HG02571 (cell line): ENCODE data around the gene KIF2A.
A peak's percentile ranks its signal among the peaks of the same experiment; 100 is the strongest.

Experiments
- ATAC-seq: cut with Tn5 transposase; IDR thresholded peaks from one replicate; pipeline ENCODE4 v1.9.1; 2021; ENCODE audit warnings: mild to moderate bottlenecking, moderate library complexity; ENCODE audit not compliant: unreplicated experiment

The KIF2A gene

DNA sequence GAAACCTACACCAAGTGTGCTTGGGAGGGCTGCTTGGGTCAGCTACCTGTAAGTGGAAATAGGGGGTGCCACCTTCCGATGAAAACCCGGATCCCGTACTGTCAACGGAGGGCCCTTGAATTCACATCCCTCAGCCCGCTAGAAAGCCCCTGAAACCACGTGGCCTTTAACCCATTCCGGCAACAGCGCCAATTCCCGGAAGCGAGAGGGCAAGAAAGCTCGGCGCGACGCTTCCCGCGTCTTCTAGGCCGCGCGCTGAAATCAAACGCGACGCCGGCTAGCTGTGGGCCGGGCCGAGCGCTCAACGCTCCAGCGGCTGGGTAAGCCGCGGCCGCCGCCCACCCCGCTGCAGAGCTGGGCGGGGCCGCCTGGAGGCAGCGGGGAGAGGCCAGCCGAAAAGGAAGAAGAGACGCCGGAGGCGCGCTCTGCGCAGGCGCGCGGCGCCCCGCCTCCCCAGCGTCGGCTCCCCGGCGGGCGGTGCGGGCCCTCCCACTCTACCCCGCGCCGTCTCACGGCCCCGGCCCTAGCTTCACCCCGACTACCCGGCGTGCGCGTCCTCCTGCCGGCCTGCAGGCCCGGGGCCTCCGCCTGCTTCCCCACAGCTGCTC lies at the start of gene KIF2A:
KIF2A (plus strand) TSS at position 492 of the 608 bp plus-strand sequence. CDS start 267 bp downstream, outside the sequence.
- peak; percentile 91 for ATAC-seq

DNA sequence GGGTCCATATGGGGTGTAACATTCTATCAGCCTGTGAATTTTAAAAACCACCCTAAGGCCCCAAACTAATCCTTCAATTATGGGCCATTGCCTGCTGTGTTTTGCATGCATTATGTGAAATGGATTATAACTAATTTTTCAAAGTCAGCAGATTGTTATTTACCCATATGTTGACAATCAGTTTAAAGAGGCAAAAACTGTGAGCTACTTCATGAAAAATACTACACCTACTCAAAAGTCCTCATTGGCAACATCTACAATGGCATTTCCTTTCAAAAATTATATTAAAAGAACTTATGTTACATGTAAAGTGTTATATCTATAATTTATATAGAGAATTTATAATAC lies 49.0 kb upstream of the KIF2A start:
- no peak for ATAC-seq

DNA sequence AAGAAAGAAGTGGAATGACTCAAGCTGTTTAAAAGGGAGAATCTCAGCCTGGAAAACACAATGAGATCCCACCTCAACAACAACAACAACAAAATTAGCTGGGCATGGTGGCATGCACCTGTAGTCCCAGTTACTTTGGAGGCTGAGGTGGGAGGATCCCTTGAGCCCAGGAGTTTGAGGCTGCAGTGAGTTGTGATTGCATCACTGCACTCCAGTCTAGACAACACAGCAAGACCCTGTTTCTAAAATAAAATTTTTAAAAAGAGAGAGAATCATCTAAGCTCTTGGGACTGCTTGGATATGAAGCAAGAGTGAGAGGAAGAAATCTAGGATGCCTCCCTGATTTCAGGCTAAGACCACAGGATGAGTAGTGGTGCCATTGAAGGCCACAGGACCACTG lies 47.4 kb upstream of the KIF2A start:
- ATAC-seq = no peak

DNA sequence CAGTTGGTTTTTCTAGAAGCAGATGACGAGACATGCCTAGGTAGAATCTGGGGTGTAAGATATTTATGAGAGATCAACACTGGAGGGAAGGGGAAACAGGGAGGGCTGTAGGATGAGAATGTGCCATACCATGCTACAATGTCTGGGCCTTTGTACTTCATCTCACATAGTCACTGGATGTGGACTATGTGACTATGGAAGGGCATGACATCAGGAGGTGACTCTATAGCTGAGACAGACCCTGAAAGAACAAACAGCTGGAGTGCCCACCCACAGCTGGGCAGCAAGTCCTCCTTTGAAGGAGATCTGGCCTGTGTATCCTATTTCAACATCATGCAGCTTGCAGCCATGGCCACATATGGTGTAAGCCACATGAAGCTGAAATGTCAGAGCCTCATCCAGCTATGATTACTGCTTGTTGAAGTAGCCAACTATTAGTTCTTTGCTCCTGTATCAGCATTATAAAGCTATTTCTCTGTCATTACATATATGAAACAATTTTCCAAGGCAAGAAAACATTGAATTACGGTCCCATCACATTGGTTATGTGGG lies 46.2 kb upstream of the KIF2A start:
- ATAC-seq = no peak

DNA sequence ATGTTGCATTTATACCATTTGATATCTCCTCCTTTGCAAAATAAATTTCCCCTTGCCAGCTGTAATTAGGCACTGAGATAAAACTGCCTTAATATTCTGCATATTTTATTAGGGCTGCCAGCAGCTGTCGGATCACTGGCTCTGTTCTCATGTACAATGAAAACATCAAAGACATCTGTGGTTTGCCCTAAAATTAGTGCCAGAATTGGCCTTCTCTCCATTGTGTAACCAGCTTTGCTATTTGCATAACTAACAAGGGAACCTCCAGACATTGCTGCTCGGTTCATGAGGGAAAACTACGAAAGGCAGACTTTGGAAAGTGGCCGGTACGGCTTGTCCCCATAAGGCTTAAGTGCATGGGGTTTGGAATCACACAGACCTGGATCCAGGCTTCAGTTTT lies 45.5 kb upstream of the KIF2A start:
- no peak for ATAC-seq

DNA sequence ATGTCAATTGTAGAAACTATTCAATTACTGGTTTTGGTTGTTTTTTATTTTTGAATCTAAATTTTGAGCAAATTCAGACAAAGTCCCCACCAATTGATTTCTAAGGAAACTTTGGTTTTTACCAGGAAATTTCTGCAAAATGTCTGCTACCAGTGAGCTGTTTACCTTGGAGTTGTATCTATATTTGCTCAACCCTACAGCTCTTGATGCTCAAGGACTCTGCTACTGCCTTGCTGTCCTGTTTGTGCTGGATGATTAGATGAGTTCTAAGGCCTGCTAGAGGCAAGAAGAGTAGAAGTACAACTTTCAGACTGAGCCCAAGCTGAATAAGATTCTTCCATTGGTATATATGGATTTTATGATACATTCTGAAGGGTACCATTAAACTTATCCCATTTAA lies 42.6 kb upstream of the KIF2A start:
- no peak for ATAC-seq

DNA sequence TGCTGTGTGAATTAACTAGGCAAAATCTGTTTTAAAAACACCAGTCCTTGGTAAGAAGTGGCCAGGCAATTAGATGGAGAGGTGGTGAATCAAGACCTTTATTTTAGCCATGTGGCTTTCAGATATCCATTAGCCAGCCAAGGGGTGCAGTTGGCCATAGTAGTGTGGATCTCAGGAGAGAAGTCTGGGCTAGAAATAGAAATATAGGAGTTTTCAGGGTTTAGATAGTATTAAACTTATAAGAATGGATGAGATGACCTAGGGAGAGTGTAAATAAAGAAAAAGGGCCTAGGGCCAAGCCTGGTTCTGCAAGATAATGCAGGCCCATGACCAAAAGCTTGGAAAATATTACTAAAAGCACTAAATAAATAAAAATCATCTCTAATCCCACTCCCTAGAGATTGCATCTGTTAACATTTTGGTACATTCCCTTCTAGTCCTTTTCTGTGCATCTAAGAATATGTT lies 40.3 kb upstream of the KIF2A start:
- ATAC-seq = no peak

DNA sequence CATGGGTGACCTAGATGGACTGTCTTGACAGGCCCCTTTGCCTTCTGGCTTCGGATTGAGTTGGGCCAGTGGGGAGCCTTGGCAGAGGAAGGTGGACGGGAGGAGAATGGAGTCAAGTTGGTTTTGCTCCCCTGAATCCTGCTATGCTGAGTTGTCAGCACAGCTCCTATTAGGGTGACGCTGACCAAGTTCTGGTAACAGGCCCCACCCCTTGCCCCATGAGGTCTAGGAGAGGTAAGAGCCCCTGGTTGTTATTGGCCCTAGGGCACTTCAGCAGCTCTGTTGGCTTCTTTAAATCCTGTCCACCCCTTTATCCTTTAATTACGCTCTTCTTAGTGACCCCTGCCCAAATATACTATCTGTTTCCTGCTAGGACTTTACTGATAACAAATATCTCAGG lies 39.4 kb upstream of the KIF2A start:
- ATAC-seq = no peak

DNA sequence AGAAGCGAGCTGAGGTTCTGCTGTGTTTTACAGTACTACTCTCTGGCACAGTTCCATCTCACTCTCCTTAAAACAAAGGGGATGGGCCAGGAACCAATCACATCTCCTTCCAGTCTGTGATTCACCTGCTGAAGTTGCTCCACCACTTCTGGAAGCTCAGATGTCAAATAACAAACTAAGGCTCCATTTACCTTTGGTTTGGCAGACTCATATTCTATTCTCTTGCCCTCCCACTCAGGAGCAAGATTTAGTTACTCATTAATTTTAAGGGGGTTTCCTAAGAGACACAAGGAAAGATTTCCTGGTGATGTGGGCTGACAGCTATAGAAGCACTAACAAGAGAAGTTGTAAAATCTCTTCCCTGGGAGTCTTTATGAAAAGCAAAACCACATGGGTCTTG lies 37.8 kb upstream of the KIF2A start:
- ATAC-seq = no peak

DNA sequence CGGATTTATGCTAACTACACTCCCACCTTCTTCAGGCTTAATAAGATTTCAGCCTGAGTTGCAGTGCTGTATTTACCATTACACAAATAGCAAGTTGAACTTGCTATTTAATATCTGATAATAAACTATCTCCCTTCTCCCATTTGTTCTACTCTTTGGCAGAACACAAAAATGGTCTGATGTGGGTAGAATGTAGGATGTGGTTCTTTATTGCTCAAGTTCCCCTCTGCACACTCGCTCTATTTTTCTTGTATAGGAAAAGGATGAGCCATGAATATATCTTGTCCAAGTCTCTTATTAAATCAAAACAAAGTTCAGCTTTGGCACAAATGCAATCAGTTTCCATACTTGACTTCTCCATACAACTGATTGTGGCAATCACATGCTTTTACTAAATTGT lies 37.2 kb upstream of the KIF2A start:
- no peak for ATAC-seq

DNA sequence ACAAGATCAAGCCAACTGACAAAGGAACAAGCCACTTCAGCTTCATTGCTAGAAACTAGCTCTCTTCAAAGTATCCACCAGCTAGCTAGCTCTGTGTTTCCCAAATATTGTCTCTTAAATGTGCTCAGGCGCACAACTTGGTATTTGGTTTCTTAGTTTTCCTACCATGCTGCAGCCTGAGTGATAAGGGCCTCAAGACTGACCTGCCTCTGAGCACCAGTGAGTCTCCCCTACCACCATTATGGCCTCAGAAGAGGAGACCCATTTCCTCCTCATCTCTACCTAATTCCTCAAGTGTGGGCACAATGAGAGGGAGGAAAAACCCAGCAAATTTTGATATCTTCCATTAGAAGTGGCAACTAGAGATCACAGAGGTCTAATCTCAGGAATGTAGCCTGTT lies 34.6 kb upstream of the KIF2A start:
- ATAC-seq = no peak

DNA sequence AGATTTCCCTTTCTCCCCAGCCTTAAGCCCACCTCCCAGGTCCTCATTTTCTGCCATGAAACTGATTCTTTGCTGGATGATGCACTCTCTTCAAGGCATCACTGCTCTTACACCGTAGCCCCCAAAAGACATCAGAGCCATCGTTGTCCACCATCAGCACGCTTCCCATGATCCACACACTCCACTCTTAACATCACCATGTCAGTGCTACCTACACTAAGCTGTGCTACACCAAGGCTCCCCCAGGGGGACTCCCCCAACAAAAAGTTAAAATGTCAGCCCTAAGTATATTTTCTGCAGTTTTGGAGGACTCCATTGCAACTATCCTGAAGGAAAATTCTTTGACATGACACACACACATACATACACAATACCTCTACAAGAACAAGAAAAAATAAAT lies 34.1 kb upstream of the KIF2A start:
- ATAC-seq = no peak

DNA sequence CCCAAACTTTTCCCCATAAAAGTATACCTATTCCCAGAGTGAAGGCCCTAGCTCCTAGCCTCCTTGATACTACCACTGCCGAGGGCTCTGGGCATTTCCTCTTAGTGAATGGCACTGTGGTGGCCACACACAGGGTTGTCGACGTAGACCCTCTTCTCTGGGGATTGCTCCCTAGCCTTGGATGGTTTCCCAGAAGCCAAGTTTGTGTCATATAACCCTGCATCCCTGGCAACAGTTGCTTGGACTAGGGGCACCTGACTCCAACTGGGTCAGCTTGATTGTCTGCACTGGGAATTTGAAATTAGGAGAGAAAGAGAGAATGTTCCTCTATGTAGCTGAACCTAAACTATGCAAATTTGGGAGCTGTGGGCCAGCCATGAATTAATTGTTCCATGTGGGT lies 32.3 kb upstream of the KIF2A start:
- no peak for ATAC-seq

DNA sequence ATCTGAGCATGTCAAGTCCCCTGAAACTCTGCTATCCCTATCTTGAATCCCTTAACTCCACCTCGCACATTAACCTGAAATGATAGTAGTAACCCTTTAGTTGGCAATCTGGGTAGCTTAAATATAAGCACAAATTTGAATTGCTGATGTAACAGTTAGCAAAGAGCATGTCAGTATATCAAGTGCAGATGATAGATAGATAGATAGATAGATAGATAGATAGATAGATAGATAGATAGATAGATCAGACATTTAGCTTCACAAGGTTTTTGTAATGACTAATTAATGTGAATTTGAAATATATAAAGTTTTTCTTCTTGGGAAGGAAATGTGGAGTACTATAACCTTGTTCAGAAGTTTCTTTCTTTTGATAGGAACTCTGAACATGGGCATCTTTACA lies 30.4 kb upstream of the KIF2A start:
- ATAC-seq = no peak

DNA sequence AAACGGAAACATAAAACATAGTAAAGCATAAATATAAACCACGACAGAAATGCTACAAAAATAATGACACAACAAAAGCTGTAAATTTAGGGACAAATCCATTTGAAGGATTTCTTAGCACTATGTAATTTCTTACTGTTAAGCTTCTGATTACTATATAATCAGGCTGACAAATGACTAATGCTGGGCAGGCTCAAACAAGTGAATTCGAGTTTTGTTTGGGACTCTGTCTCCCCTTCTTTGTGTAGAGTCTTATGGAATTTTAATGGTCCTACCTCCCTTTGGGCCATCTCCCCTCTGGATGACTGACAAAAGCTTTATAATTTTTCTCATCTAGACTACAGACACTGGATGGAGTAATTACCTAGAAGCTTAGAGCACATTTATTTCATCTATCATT lies 24.6 kb upstream of the KIF2A start:
- ATAC-seq = no peak

DNA sequence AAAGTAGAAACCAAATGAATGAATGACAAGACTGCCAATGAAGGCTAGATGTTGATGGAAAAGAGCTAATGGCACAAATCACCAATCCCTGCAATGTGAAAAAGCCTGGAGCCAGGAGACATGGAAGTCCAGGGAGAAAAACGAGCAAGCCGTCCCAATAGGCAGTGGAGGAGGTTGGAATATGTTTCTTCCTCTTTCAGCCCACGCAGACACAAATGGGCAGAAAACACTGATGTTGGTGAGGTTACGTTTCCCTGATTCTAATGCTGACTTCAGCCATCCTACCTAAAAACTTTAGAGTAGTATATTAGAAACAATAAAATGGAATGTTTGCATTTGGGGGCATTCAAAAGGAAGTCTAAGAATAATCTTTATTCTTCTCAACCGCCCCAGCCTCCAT lies 23.9 kb upstream of the KIF2A start:
- no peak for ATAC-seq

DNA sequence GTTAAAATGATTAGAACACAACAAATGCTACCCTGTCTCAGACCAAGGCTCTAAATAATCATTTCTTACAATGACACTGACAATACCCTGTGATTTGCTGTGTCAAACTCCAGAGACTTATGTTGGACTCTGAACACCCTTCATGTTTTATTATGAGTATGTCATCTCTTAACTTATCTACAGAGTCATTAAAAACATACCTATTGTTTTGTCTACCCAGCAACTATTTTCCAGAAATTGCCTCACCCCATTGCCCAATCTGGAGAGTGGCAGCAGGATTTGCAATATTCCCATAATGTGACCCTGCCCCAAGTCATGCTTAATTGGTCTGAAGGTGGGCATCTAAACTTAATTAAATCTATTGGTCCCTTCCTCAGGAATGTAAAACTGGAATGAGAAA lies 23.0 kb upstream of the KIF2A start:
- no peak for ATAC-seq

DNA sequence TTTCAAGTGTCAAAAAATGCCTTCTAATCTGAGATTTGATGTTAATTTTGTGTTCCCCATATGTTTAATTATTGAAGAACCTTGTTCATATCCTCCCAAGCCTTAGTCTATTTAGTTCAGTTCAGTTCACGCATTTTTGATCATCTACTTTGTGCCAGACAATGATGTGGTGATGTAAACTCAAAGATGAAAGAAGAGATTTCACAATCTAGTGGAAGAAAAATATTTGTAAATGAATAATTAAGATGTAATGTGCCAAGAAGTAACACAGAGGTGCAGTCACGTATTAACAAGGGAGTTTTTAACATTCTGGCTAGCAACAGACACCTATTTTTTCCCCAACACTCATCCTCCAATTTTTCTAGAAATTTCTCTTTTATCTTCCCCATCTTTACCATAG lies 22.1 kb upstream of the KIF2A start:
- ATAC-seq = no peak

DNA sequence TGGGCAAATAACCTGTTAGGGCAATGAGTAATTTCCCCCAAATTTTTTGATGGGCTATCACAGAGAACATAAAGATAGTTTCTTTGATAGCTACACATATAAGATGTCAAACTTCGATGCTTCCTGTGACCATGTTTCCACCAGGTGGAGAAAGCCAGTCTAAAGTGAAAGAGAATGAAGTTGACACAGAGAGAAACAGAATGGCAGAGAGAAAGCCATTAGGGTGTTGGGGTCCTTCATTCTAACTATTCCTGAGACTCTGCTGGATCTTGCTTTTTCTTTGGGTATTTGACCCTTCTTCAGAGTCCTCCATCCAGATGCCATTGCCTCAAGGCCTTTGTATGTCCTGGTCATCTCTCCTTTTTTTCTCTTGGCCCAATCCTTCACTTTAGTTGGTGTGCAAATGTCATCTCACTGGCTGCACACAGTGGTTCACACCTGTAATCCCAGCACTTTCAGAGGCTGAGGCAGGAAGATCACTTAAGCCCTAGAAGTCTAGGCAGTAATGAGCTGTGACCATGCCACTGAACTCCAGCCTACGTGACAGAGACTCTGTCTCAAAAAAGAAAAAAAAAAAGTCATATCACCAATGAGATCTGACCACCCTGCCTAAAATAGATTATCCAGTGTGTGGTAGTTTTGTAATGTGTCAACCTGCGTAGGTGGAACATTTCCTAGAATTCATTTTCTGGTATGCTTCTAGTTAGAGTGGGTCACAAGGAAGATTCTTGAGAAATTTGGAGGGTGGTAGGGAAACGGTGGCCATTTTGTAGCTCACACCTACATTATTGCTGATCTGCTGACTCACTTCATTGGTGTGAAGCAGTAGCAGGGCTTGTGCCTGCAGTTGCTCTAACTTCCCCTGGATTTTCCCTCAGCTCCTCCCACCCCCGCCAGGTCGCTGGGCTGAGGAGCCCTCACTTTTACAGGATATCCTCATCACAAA lies 20.8 kb upstream of the KIF2A start:
- ATAC-seq = peak; percentile 73

DNA sequence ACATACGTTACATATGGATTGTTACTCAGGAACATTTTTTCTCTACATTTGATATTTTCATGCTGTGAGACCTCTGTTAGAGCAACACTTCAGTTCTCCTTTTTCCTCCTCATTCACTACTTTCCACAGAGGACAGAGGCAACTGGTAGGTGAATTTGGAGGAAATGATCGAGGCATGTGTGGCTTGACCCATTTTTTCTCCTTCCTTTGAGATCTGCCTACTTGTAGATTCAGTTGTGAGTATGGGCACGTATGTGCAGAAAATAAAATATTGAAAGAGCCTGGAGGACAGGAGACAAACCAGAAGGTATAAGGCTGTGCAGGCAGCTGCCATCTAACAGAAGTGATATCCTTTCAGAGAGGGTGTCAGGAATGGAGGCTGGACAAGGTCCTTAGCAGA lies 19.2 kb upstream of the KIF2A start:
- ATAC-seq = no peak

DNA sequence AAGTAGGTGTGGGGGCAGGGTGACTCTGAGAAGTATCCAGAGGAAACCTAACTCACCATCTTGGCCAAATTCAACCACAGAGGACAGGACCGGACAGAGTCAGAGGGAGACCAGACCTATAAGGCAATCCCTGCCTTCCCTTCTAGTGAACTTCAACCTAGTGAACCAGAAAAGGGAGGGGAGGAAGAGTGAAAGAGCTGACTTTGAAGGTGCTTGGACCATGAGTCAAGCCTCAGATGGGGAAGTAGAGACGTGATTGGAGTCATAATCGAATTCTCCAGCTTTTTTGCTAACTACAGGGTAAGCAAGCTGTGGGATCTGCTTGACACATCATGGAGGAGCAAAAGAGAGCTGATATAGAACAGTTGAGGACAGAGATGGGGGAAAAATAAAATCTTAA lies 18.8 kb upstream of the KIF2A start:
- ATAC-seq = no peak

DNA sequence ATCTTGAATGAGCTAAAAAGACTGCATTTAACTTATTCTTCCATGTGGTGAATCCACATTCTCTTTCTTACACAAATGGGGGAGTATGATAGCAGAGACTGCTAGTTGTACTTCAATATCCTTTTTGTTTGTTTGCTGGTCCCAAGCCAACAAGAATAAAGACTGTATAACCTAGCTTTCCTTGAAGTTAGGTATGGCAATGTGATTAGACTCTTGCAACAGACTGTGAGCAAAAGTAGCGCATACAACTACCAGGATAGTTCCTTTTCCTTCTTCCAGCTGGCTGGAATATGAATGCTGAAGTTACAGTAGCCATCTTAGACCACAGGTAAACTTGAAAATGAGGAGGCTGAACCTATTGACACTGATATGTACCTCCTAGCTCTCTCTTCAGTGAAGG lies 17.9 kb upstream of the KIF2A start:
- no peak for ATAC-seq
